ENCODE measurements around the gene CMSS1. TPM values are rescaled to one million over a fixed set of nuclear protein-coding genes. Genes with fewer than 3 reads are reported as not detected.
"Not testable (repeated sequence)": the region's sequence is repeated elsewhere in the genome, so short reads cannot be mapped to it uniquely, and the experiment has no call there.

Gene CMSS1
- polyA plus RNA-seq, 1 donor from 2014 or later, result 31.8 TPM

- Histone ChIP-seq H3K9ac (ENCODE audit: low read length) (no peak overlapping the region), H3K27ac (ENCODE audit: low read length) (no peak overlapping the region), H4K20me1 (ENCODE audit: insufficient read depth) (no peaks in the 10 kb centered on the region), H3K79me2 (replicated peaks; ENCODE audit: insufficient read depth, low read length) (no peaks in the 10 kb centered on the region), H3F3A (ENCODE audit: insufficient read depth, low read length, poor library complexity, severe bottlenecking) (no peaks in the 10 kb centered on the region), H3K4me3 (ENCODE audit: low read length) (no peak overlapping the region), H3K36me3 (ENCODE audit: insufficient read depth, low read length) (no peaks in the 10 kb centered on the region), H3K27me3 (ENCODE audit: insufficient read depth, low read depth, low read length) (no peaks in the 10 kb centered on the region), H3K4me2 (ENCODE audit: low read length) (no peak overlapping the region), H2AFZ (ENCODE audit: low read depth, low read length) (no peak overlapping the region), H3K9me2 (ENCODE audit: insufficient read depth, low read length) (no peaks in the 10 kb centered on the region), H3K9me3 (ENCODE audit: low read length) (no peaks in the 10 kb centered on the region)
- TF ChIP-seq SMC3 (conservative IDR thresholded peaks at IDR 0.05; ENCODE audit: poor library complexity), result no peak
- no peak for TF ChIP-seq REST (IDR thresholded peaks at IDR 0.05; ENCODE audit: borderline replicate concordance)
- no peak for TF ChIP-seq TAF1 (IDR thresholded peaks at IDR 0.05; ENCODE audit: low read depth)
- TF ChIP-seq CTCF (IDR thresholded peaks at IDR 0.05; ENCODE audit: poor library complexity, severe bottlenecking), result no peak
- no peak for TF ChIP-seq EP300 (conservative IDR thresholded peaks at IDR 0.05; ENCODE audit: poor library complexity, severe bottlenecking)
- no peak for TF ChIP-seq POLR2AphosphoS5 (IDR thresholded peaks at IDR 0.05)
Observed at GRCh38 chr3:99839613-99840012, 22.0 kb downstream of the CMSS1 start.

- H3K4me3 ChIP-seq (ENCODE audit: low read length); H3K27me3 ChIP-seq (ENCODE audit: insufficient read depth, low read depth, low read length); H3K9me3 ChIP-seq (ENCODE audit: low read length); H3K9ac ChIP-seq (ENCODE audit: low read length); H3K9me2 ChIP-seq (ENCODE audit: insufficient read depth, low read length); H3K27ac ChIP-seq (ENCODE audit: low read length); H3F3A ChIP-seq (ENCODE audit: insufficient read depth, low read length, poor library complexity, severe bottlenecking); H4K20me1 ChIP-seq (ENCODE audit: insufficient read depth); H3K4me2 ChIP-seq (ENCODE audit: low read length); H2AFZ ChIP-seq (ENCODE audit: low read depth, low read length); H3K79me2 ChIP-seq (replicated peaks; ENCODE audit: insufficient read depth, low read length); H3K36me3 ChIP-seq (ENCODE audit: insufficient read depth, low read length): not testable (repeated sequence)
Observed at GRCh38 chr3:99841949-99842348, 24.3 kb downstream of the CMSS1 start.

- no peak for TF ChIP-seq TAF1 (IDR thresholded peaks at IDR 0.05; ENCODE audit: low read depth)
- TF ChIP-seq REST (IDR thresholded peaks at IDR 0.05; ENCODE audit: borderline replicate concordance), result no peak
- TF ChIP-seq EP300 (conservative IDR thresholded peaks at IDR 0.05; ENCODE audit: poor library complexity, severe bottlenecking), result no peak
- peak; percentile 86 for TF ChIP-seq SMC3 (conservative IDR thresholded peaks at IDR 0.05; ENCODE audit: poor library complexity)
- peak; percentile 85 for TF ChIP-seq RAD21 (conservative IDR thresholded peaks at IDR 0.05)
- TF ChIP-seq CTCF (IDR thresholded peaks at IDR 0.05; ENCODE audit: poor library complexity, severe bottlenecking), result peak; percentile 84
- no peak for TF ChIP-seq EZH2 (IDR thresholded peaks at IDR 0.05; ENCODE audit: borderline replicate concordance, insufficient read depth, low read length, poor library complexity, severe bottlenecking)
- no peak for TF ChIP-seq MXI1 (conservative IDR thresholded peaks at IDR 0.05; ENCODE audit: poor library complexity, severe bottlenecking)
- TF ChIP-seq POLR2AphosphoS5 (IDR thresholded peaks at IDR 0.05), result no peak
- H3K27me3 ChIP-seq (ENCODE audit: insufficient read depth, low read depth, low read length), result no peaks in the 10 kb centered on the region
- H3K4me2 ChIP-seq (ENCODE audit: low read length), result no peak overlapping the region
- no peak overlapping the region for H2AFZ ChIP-seq (ENCODE audit: low read depth, low read length)
- no peak overlapping the region for H3K4me3 ChIP-seq (ENCODE audit: low read length)
- no peaks in the 10 kb centered on the region for H3K79me2 ChIP-seq (replicated peaks; ENCODE audit: insufficient read depth, low read length)
- no peaks in the 10 kb centered on the region for H3K36me3 ChIP-seq (ENCODE audit: insufficient read depth, low read length)
- no peak overlapping the region for H3K9ac ChIP-seq (ENCODE audit: low read length)
- no peaks in the 10 kb centered on the region for H4K20me1 ChIP-seq (ENCODE audit: insufficient read depth)
- H3F3A ChIP-seq (ENCODE audit: insufficient read depth, low read length, poor library complexity, severe bottlenecking), result no peaks in the 10 kb centered on the region
- no peak overlapping the region for H3K27ac ChIP-seq (ENCODE audit: low read length)
- no peaks in the 10 kb centered on the region for H3K9me3 ChIP-seq (ENCODE audit: low read length)
- no peaks in the 10 kb centered on the region for H3K9me2 ChIP-seq (ENCODE audit: insufficient read depth, low read length)
Observed at GRCh38 chr3:99842826-99843589, 25.3 kb downstream of the CMSS1 start.
